ENCODE results near the gene ZNF438.

Gene ZNF438

DNA sequence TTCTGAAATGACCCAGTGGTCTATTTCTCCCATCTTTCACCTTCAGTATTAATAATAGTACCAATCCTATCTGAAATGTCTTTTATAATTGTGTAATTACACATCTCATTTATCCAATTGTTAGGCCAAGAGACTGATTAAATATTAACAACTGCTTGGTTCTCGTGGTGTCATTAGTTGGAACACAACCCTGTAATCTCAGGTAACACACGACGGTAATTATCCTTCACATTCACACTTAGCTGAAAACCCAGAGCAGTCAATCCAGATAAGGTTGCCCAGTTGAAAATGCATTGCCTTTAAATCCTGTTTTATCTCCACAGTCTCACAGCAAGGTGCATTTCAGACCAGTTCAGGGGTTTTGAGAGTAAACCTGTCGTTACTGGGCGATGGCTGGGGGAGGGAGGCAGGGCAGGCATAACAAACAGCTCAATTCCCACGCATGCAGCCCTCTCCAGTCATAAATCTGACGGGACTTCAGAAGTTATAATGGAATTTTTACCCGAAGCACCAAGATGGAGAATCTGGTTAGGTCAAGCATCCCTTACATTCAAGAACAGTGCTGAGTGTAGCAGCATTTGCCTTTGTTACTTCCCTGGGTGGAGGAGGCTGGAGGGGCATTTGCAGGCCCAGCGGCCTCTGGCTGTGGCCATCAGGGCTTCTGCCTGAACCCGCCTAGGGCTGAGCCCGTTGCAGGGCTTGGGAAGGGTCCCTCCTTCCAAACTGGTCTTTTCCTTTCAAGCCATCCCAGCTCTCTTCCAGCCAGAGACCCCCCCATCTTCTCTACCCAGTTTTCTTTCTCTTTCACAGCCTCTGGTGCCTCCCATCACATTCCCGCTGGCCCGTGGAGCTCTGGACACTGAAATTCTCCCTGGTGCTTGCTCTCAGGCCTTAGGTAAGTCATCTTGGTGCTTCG lies 201.1 kb downstream of the ZNF438 start:
- in situ Hi-C loops (cut with MboI; ENCODE audit: low sequenced_read_pairs), result no loop called here

DNA sequence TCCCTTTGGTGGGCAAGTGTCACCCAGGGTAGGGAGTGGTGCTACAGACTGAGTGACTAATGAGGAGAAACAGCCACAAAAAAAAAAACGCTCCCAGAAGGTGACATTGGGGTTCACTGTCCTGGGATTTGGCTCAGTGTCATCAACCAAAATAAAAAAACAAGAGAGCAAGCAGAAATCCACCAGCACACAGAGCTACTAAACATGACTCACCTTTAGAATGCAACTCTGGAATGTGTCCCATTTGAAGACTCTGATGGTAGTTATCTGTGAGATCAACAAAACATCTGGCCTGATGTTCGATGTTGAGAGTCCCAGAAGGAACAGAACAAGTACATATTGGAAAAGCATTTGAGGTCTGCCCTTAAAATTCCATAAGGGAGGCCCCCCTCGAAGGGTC lies 201.8 kb downstream of the ZNF438 start:
- in situ Hi-C loops (cut with MboI; ENCODE audit: low sequenced_read_pairs), result no loop called here

DNA sequence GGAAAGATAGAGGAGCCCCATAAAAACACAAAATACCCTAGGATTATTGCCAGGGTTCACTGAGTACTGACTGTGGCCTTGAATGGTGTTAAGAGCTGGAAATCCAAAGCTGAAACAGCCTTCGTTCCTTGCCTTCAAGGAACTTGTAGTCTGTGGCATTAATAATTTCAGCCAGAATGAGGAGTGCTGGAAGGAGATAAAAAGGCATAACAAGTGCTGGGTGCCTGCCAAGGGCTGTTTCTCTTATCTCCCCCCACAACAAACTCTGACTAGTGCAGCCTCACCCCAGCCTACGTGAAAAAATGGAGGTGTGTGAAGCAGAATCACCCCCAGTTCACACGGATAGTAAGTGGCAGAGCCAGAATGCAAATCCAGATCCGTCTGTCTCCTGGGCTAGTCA lies 203.0 kb downstream of the ZNF438 start:
- in situ Hi-C loops (cut with MboI; ENCODE audit: low sequenced_read_pairs), result no loop called here

DNA sequence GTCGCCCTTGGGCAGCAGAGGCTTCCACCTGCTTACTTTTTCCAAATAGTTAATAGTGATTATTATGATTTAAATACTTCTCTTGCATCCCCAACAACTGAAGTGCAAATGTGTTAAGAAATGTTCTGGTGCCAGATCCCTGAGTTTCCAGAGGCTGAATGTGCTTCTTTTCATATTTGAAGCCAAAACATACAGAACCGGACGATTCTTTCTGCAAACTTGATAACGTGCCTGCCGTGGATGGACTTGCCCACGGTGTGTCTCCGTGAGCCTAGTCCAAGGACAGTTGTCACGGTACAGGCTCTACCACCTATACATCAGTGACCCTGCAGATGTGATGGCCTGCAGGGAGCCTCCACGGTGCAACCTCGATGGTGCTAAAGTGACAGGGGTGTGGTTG lies 203.5 kb downstream of the ZNF438 start:
- in situ Hi-C loops (cut with MboI; ENCODE audit: low sequenced_read_pairs), result no loop called here

DNA sequence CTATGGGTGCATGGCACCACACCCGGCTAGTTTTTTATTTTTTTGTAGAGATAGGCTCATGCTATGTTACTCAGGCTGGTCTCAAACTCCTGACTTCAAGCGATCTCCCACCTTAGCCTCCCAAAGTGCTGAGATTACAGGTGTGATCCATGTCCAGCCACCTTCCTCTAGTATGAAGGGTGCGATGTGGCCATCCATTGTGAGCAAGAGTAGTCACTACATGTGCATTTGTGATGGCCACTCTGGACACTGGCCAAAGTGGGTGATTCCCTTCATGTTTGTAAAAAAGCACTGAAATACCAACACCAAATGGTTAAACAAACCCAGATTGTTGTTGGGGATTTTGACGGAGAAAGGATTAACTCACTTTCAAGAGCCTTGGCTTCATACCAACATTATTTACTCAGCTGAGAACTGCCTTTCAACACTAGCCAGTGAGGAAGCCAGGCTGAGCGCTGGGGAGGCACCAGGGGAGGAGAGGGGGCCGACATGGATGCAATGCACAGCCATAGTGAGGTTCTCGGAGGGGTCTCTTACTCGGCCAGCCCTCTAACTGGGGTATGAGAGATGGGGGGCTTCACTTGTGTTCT lies 204.0 kb downstream of the ZNF438 start:
- in situ Hi-C loops (cut with MboI; ENCODE audit: low sequenced_read_pairs), result no loop called here

DNA sequence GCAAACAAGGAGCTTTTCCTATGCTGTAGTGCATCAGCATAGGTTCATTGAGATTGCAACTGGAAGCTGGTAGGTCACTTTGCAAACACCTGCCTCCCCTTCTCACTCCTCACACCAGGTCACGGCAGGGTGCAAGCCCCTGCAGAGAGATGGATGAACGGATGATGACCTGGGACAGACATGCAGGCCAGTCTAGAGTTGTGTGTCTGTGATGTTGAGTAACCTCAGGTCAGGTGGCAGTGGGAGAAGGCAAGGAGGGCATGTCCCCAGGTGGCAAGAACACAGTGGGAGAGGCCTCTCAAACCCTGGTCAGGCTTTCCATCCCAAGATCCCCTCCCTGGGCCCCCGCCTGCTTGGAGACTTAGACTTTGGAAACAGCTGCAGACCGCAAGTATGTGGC lies 205.0 kb downstream of the ZNF438 start:
- in situ Hi-C loops (cut with MboI; ENCODE audit: low sequenced_read_pairs), result no loop called here

DNA sequence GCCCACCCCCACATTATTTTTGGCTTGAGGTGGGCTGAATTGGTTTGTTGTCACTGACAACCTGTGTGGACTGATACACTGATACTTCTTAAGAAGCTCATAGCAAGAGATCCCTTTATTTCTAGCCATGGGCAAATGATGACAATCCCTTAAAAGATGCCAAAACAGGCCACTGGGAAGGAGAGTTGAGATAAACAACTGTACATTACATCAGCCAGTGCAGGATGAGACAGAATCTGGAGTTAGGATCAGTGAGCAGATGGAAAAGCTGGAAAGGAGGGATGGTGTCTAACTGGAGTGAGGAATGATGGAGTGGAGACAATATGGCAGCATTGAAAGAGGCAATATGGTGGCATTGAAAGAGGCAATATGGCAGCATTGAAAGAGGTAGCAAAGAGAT lies 206.2 kb downstream of the ZNF438 start:
- in situ Hi-C loops (cut with MboI; ENCODE audit: low sequenced_read_pairs), result no loop called here

DNA sequence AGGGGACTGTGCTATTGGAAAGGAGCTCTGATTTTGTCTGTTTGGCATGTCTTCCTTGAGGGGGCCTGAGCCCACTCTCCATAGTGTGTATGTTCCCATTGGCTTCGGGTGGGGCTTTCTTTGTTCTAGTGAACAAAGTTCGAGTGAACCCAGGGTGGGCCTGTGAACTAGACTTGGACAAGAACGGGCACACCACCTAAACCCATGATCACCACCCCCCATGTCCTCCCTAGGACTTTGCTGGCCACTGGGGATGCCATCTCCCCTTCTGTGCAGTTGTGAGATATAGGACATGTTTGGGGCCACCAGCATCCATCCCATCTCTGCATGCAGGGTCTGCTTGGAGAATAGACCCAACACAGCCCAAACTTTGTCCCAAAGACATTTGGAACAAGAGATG lies 206.6 kb downstream of the ZNF438 start:
- in situ Hi-C loops (cut with MboI; ENCODE audit: low sequenced_read_pairs), result no loop called here

DNA sequence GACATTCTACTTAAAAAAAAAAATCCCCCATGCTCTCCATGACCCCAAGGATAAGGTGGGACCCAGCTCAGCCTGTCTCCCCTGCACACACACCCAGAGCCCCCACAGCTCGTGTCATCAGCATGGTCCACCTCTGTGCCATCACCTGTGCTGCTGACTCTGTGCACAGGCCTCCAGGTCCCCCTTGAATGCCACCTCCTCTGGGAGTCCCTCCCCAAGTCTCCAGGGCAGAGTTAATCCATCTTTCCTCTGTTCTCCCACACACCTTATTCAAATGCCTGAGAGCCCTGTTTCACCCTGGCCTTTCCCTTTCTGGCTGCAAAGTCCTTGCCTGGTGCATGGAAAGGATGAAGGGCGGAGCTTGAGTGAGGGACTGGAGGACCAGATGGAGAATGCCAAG lies 208.0 kb downstream of the ZNF438 start:
- in situ Hi-C loops (cut with MboI; ENCODE audit: low sequenced_read_pairs), result no loop called here

DNA sequence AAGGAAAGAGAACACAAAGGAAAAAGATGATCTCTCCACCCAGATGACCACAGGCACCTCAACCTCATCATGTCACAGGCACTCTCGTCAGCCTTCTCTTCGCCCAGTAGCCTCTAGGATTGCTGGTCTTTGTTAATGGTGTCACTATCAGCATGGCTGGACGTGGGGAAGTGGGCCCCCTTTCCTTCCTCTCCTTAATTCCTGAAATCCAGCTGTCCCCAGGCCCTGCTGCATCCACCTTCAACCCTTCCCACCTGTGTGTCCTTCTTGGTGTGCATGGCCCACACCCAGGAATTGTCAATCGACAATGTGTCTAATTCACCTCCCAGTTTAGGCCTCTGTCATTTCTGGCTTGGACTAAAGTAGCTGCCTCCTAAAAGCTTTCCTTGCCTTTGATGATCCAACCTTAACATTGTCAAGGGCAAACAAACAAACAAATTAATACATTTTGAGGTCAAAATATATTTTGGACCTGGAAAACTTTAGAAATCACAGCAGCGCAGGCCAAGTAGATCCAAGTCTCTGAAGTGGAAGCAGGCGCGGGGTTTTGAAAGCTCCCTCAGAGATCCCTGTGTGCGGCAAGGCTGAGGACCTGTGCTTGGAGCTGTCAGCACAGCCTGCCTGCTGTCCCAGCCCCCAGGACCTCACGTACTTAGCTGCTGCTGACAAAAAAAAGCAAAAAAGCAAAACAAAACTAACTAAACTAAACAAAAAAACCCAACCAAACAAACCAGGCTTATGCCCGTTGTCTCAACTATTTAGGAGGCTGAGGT lies 208.8 kb downstream of the ZNF438 start:
- in situ Hi-C loops (cut with MboI; ENCODE audit: low sequenced_read_pairs), result no loop called here

DNA sequence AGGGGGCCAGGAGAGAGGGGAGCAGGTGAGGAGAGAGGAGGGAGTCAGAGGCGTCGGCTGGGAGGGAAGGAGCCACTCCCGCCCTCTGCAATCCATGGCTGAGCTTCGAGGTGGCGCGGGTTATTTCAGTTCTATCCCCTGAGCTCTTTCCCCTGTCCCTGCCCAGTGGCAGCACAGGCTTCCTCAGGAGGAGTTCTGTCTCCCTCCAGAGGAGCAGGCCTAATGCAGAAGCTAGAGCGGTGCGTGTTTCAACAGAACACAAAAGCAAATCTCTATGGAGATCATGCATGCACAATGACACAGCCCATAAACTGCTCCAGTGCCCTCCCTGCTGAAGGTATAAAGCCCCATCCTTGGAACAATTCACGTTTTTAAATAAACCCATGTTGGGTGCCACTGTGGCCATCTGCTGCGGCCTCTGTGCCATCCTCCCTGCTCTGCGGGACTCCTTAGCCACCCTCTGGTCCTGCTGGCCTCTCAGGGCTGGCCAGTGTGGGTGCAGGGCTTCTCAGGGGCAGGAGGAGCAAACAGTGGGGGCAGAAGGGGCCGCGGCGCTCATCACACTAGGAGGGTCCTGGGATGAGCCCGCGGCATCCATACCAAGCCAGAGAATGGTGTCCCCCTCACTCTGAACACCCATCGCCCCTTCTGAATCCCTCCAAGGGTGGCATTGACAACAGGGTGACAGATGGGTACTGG lies 209.5 kb downstream of the ZNF438 start:
- in situ Hi-C loops (cut with MboI; ENCODE audit: low sequenced_read_pairs), result no loop called here

DNA sequence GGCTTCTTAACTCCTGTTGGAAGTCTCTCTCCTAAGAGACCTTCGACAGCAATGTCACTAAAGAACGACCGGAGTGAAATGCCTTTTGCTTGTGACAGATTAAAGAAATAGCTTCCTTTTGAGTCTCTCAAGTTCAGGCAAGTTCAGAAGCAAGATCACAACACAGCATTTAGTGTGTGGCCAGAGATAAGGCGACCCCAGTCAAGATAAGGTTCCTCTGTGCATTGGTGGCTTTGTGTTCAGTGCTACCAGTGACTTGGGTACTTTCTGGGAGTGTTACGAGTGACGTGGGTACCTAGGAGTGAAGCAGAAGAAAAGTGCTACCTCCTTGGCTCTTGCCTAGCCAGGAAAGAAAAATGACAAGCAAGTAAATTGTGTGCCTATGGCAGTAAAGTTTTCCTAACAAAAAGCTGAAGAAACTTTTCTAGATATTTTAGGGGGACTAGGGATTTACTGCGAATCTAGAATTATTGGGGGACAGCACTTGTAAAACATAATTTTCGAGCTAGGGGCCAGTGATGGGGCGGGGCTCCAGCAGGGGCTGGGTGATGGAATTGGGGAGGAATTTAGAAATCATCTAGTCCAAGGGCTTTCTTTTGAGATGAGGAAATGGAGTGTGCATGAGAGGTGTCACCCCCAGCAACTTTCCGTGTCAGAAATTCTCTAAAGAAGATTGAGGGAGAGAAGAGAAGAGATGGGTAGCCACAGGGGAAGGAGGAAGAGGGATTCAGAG lies 210.2 kb downstream of the ZNF438 start:
- in situ Hi-C loops (cut with MboI; ENCODE audit: low sequenced_read_pairs), result no loop called here

DNA sequence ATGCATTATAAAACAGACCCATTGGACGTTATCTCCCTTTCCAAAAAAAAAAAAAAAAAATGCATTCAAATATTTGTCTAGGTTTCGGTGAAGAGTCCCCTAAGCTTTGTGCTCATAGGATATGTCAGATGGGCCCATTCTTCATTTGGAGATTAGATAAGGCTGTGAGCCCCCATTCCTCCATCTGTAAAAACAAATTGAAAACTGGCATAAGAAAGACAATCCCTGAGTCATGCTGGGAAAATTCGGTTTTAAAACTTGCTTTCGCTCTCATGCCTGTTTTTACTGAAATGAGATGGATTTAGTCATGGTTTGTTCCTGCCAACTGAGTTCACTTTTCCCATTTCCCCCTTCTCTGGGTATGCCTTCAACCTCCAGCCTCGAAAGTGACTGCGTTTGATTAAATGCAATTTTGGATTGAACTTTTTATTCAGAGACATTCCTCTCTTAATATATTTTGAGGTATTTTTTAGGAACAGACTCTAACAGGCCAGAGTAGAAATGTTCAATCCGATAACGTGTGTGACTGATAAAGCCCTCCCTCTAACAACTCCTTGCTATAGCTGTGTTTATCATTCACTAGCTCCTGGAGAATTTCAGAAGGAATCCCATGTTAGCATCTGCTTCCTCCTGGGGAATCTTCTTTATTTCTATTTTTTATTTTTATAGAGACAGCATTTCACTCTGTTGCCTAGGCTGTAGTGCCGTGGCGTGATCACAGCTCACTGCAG lies 211.2 kb downstream of the ZNF438 start:
- in situ Hi-C loops (cut with MboI; ENCODE audit: low sequenced_read_pairs), result no loop called here

DNA sequence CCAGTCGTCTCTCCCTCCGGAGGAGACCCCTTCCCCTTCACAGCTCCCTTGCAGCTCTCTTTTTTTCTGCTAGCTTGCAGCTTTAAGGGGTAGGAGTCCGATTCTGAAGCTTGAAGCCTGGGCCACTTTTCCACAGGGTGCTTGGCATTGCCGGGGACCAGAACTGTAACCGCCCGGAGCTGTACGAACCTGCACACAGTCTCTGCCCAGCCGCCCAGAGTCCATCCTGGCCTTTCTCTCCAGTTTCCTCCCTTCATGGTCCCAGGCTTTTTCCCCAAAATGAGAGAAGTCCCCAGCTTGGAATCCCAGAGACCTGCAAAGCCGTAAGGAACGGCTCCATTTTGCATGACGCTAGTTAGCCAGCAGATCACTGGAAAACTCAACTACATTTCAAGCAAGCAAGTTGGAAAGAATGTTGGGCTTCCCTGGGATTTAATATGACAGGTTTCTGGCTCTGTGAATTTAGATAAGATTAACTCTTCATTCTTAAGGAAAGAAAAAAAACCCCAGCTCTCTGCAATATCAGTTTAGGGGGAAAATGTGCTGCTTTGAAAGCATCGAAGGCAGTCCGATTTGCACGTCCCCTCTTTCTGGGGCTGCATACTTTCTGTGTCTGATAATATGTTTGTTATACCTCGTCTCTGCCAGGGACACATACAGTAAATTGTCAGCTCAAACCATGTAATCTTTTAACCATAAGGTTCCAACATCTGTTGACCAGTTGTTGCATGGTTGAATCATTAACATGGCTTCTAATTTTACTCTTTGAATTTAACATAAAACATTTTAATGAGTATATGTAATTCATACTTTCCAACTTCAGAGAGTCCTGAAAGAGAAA lies 212.1 kb downstream of the ZNF438 start:
- in situ Hi-C loops (cut with MboI; ENCODE audit: low sequenced_read_pairs), result no loop called here

DNA sequence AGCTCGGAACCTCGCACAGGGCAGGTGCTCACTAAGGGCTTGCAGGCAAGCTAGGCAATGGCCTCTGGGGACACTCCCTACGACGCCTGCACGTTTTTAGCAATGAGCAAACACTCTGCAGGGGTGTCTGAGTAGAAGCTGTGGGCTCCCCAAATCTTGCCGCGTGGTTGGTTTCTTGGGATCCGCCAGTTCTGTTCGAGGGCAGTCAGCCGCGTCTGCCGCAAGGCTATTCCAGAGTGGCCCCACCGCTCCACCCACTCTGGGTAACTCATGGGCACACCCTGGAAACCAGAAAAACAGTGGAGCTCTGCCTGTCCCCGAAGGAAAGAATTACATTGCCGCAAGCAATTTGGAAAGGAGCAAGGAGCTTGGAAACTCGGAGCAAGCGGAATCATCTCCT lies 212.8 kb downstream of the ZNF438 start:
- in situ Hi-C loops (cut with MboI; ENCODE audit: low sequenced_read_pairs), result no loop called here

DNA sequence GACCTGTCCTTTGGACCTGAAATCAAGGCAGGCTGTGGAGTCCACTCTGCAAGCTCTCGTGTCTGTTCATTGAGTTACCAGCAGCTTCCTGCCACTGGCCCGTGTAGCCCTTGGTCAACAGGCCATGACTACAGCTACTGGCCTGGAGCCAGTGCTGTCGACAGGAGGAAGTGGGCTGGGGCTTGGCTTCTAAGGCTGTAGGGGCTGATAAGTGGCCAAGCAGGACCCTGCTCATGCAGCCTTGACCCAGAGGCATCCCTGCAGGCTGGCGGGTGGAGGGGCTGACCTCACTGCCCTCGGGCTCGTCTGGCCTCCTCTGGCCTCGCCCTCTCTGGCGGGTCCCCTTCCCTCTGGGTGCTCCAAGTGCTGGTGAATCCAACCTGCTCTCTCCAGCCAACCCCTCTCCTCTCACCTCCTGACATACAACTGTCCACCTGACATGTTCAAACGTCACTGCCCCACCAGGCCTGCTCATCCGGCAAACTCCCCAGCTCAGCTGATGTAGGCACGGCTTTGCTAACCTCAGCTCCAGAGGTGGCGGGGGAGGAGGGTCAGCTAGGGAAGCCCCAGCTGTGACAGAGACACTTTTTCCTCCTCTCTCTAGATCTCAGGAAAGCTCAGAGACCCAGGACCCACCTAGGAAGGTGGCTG lies 213.5 kb downstream of the ZNF438 start:
- in situ Hi-C loops (cut with MboI; ENCODE audit: low sequenced_read_pairs), result no loop called here

DNA sequence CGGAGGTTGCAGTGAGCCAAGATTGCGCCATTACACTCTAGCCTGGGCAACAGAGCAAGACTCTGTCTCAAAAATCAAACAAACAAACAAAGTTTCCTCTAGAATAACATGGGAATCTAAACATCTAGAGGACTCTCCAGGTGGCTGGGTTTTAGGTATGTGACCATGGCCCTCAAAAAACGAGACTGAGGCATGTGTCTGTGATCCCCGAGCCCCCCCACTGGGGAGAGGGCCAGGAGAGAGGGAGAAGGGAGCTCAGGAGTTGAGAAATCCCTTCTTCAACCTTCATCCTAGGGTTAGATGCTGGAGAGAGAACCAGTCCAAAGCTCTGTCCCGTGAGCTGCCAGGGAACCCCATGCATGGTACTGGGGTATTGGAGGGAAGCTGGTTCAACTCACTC lies 214.1 kb downstream of the ZNF438 start:
- in situ Hi-C loops (cut with MboI; ENCODE audit: low sequenced_read_pairs), result no loop called here

DNA sequence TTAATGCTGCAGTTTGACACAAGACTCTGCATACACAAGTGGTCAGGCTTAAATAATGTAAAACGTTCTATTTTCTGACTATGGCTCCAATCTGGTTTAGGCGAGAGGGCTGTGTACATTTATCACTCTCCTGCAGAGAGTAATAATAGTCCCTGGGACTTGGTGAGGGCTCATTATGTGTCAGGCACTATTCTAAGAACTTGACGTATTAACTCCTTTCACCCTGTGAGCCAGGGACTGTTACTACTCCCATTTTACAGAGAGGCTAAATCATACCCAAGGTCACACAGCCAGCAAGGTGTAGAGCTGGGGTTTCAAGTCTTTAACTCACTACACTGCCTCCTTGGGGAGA lies 214.9 kb downstream of the ZNF438 start:
- in situ Hi-C loops (cut with MboI; ENCODE audit: low sequenced_read_pairs), result no loop called here

All from HL-60/S4 treated with phorbol 12-myristate 13-acetate at 8.2 ng/mL for 4 days and 3 days (cell line).